SK-MEL-5 (cell line): Measurements from ENCODE around the gene RAPGEF1. TPM values are rescaled to one million over a fixed set of nuclear protein-coding genes. Genes with fewer than 3 reads are reported as not detected.
"Not testable (repeated sequence)": the region's sequence is repeated elsewhere in the genome, so short reads cannot be mapped to it uniquely, and the experiment has no call there.

Source experiments
- DNase-seq: peaks from one replicate; pipeline ENCODE4 v3.0.0-alpha.2; 2016; ENCODE audit warnings: low read depth, low spot score
- in situ Hi-C: cut with HindIII; loops from 2 replicates; pipeline ENCODE4 v1.10.0; 2016; ENCODE audit warnings: low sequenced_read_pairs, high pct_unique_total_duplicates, low pct_unique_long_range_greater_than_20kb
- total RNA-seq: library from RNA; depleted of rRNA; stranded (reverse); fragments of >200 nt; shearing (Covaris generic); gene quantifications from 2 replicates; pipeline ENCODE4 v1.2.3, GENCODE V29; 2014

RAPGEF1 gene
- total RNA-seq, 1 experiment from 2014 or later = 34.2 TPM

DNA sequence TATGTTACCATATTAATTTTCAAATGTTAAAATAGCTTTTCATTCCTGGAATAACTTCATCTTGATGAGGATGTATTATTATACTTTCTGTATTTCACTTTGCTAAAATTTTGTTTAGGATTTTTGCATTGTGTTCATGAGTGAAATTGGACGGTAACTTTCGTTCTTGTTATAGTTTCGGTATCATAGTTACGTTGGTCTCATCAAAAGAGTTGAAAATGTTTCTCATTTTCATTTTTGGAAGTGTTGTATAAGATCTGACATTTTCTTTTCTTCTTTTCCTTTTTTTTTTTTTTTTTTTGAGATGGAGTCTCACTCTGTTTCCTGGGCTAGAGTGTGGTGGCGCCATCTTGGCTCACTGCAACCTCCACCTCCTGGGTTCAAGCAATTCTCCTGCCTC is 174.5 kb downstream of the RAPGEF1 start:
- no peak for DNase-seq
- in situ Hi-C loops = no loop called here

DNA sequence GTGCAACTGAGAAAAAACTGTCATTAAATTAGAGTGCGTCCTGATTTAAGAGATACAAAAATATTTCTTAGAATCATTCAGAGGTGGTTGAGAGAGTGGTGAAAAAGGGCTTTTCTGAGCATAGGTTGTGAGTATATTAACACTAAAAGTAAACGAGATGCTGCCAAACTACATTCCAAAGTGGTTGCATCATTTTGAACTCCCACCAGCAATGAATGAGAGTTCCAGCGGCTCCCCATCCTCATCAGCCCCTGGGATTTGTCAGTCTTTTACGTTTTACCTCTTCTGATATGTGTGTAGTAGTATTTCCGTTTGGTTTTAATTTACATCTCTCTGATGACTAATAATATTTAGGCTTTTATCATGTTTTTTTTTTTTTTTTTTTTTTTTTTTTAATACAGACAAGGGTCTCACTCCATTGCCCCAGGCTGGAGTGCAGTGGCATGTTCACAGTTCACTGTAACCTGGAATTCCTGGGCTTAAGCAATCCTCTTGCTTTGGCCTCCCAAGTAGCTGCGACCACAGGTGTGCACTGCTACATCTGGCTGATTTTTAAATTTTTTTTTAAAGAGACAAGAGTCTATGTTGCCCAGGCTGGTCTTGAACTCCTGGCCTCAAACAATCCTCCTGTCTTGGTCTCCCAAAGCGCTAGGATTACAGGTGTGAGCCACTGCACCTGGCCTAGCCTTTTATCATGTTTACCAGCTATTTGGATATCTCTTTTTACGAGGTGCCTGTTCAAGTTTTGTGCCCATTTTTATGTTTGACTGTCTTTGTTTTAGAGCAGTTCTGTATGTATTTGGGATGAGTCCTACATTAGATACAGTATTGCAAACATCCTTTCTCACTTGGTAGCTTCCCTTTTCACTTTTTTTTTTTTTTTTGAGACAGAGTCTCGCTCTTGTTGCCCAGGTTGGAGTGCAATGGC is 177.6 kb downstream of the RAPGEF1 start:
- in situ Hi-C loops = no loop called here
- DNase-seq = no peak

- peak; percentile 9 for DNase-seq
These were observed 180.4 kb downstream of the RAPGEF1 start for GRCh38 chr9:131559421-131560000.

GRCh38 chr9:131557855-131558548 is 181.9 kb downstream of the RAPGEF1 start:
- no peak for DNase-seq
- in situ Hi-C loops = no loop called here

More at GRCh38 chr9:131559421-131560000, 180.4 kb downstream of the RAPGEF1 start:
- in situ Hi-C loops = no loop called here

DNA sequence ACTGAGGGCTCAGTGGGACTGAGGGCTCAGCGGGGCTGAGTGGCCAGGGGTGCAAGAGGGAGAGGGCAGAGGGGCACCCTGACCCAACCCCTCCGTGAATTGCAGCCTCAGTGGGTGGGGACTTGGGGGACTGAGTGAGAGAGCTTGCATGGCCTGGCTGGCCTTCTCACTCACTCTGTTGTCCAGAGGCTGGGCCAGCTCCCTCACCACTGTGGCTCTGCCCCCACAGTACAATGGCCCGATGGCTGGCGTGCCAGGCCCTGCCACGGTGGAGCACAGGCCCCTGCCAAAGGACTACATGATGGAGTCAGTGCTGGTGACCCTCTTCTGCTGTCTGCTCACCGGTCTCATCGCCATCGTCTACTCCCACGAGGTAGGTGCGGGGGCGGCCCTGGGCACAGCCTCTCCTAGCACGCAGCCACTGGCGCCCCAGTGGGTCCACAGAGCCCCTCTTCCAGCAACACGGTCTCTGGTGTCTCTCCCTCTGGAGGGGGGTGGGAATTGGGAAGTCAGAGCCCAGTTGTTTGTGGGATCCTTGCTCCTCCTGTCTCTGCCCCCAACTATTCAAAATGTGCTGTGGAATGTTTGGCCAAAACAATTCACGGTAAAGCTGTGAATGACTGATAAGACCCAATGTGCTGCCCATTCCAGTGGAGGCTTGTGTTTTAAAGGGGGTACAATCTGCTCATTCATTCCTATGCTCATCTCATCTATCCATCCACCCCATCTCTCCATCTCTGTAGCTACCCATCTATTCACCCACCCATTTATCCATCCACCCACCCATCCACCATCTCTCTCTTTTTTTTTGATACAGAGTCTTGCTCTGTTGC is 183.8 kb downstream of the RAPGEF1 start:
- DNase-seq = no peak
- in situ Hi-C loops = no loop called here

DNA sequence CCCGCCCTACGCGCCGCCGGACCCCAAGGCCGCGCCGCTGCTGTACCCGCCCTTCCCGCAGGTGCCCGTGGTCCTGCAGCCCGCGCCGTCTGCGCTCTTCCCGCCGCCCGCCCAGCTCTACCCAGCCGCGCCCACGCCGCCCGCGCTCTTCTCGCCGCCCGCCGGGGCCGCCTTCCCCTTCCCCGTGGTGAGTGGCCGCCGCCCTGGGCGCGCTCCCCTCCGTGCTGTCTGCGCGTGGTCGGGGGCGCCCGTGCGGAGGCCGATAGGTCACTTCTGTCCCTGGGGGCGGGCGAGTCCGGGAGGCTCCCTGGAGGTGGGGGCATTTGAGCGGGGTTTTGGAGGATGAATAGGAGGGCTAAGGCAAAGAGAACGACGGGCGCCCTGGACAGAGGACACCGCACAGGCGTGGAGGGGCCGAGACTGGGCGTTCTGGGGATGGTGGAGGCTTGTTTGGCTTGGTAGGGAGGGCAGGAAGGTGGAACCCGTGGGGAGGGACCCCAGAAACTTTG is 185.0 kb downstream of the RAPGEF1 start:
- in situ Hi-C loops = no loop called here

GRCh38 chr9:131554087-131554842 is 185.6 kb downstream of the RAPGEF1 start:
- in situ Hi-C loops = no loop called here
- DNase-seq = no peak

More for the DNA sequence above, 185.0 kb downstream of the RAPGEF1 start:
- DNase-seq = no peak

DNA sequence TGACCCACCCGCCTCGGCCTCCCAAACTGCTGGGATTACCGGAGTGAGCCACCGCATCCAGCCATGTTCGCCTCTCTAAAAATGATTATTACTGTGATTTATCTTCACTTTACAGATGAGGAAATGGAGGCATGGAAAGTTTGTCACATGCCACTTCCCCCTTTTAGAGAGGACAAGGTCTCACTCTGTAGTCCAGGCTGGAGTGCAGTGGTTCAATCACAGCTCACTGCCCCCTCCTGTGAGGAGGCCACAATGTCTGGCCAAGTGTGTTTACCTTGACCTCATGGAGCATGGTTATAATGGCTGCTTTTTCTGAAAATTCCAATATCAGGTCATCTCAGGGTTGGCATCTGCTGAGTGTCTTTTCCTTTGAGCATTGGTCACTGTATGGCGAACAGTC is 187.8 kb downstream of the RAPGEF1 start:
- DNase-seq = no peak
- in situ Hi-C loops = no loop called here

DNA sequence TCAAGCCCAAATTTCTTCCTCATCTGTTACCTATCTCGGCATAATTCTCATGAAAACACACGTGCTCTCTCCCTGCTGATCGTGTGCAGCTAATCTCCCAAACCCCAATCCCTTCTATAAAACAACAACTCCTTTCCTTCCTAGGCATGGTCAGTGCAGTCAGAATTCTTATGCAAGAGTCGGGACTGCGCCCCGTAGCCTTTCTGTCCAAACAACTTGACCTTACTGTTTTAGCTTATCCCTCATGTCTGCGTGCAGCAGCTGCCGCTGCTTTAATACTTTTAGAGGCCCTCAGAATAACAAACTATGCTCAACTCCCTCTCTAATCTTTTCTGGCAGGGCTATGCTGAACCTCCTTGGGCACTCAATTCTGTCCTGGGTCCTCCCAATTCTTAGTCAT is 189.4 kb downstream of the RAPGEF1 start:
- DNase-seq, in situ Hi-C loops: not testable (repeated sequence)

DNA sequence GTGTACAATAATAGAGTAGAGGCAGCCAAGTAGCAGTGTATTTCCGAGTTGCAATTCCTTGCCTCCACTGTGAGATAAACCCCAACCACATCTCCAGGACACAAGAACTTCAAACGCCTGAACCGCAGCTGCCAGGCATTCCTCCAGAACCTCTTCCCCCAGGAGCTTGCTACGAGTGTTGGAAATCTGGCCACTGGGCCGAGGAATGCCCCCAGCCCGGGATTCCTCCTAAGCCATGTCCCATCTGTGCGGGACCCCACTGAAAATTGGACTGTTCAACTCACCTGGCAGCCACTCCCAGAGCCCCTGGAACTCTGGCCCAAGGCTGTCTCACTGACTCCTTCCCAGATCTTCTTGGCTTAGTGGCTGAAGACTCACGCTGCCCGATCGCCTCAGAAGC is 190.7 kb downstream of the RAPGEF1 start:
- in situ Hi-C loops, DNase-seq: not testable (repeated sequence)

GRCh38 chr9:131546336-131547084 is 193.4 kb downstream of the RAPGEF1 start:
- DNase-seq = no peak
- in situ Hi-C loops = no loop called here

DNA sequence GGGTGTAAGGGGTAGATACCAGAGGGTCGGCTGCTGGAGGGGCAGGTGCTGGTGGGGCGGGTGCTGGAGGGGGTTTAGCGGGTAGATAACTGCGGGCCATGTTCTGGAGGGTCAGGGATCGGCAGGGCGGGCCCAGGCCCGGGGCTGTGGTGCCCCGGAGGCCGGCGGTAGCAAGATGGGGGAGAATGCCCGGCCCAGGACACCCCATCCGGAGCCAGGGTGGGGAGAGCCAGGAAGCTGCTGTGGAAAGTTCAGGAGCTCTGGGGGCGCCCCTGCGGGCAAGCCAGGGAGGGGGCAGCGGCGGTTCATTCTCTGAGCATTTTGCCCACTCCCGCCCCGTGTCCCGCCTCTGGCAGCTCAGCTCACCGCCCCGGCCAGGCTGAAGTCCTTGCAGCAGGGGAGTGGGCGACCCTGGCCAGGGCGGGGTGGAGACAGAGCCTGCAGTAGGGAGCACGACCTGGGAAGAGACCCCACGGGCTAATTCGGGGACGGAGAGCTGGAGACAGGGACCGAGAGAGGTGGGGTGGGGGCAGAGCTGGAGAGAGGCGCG is 194.0 kb downstream of the RAPGEF1 start:
- in situ Hi-C loops = no loop called here
- no peak for DNase-seq

DNA sequence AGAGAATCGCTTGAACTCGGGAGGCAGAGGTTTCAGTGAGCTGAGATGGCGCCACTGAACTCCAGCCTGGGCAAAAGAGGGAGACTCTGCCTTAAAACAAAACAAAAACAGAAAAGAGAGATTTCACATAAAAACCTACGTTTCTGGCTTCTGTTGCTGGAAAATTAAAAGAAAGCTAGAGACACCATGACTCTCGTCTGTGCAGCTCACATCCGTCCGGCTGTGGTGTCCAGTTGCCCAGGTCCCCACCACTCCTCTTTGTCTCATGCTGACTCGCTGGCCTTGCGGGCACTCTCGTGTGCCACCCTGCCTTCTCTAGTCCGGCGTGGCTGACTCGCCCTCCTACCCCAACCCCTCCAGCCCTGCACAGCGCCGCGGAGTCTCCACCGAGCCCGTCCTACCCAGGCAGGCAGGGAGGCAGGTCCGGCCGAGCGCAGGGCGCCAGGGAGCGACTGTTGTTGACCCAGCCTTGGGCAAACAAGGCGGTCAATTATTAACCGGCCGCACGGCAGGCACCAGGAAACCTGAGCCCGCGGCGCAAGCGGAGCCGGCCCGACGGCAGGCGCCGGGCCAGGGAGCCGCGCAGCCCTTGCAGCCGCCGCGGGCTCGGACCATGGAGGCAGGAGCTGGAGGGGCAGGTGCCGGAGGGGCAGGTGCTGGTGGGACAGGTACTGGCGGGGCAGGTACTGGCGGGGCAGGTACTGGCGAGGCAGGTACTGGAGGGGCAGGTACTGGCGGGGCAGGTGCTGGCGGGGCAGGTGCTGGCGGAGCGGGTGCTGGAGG is 194.7 kb downstream of the RAPGEF1 start, which contains the start of gene PRRT1B:
TSS of gene PRRT1B (plus strand) at position 521 of the 783 bp plus-strand sequence. CDS start at position 614, 93 bp downstream.
- no peak for DNase-seq
- in situ Hi-C loops = no loop called here

DNA sequence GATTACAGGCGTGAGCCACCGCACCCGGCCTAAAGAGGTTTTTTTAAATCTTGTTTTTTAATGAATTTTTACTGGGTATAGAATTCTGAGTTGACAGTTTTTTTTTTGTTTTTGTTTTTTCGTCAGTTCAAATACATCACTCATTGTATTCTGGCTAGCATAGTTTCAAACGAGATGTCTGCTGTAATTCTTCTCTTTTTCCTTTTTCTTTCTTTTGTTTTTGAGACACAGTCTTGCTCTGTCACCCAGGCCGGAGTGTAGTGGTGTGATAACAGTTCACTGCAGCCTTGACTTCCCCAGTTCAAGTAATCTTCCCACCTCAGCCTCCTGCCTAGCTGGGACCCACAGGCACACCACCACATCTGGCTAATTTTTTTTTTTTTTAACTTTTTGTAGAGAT is 196.7 kb downstream of the RAPGEF1 start:
- DNase-seq = no peak
- in situ Hi-C loops = no loop called here
